Measurements from ENCODE around the gene LGALS9. TPM values are rescaled to one million over a fixed set of nuclear protein-coding genes. Genes with fewer than 3 reads are reported as not detected.

Gene LGALS9
- polyA plus RNA-seq, 1 donor from 2014 or later = not detected

DNA sequence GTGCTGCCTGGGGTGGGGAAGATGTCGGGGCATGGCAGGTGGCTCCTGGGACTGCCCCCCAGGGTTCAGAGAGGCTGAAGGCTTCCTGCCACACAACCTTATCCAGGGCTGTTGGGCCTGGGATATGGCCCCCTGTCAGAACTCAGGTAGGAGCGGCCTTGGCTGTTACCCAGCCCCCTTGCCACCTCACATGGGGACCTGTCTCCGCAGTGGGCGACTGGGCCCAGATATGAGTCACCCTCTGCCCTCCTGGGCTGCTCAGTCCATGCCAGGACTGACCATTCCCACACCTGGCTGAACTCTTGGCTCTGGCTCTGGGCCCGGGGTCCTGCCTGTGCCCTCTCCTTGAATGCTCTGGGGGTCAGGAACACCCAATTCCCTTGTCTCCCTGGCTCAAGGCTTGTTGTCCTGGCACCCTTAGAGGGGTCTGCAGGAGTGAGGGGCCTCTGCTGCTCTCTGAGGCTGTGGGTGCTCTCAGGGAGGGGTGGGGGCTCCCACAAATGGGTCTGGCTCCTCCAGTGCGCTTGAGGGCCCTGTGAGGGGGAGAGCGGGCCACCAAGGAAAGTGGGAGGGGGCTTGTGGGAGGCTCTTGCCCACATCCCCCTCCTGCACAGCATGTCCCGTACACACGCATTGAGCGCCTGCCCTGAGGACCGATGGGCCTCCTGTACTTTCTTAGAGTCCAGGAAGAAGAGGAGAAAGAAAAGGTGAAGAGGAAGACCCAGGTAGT, 36.0 kb downstream of the LGALS9 start:
- Histone ChIP-seq H2AFZ (ENCODE audit: low read depth, low read length) (no peak overlapping the region), H3F3A (ENCODE audit: insufficient read depth, low read length, poor library complexity, severe bottlenecking) (no peaks in the 10 kb centered on the region), H4K20me1 (ENCODE audit: insufficient read depth) (no peaks in the 10 kb centered on the region), H3K4me2 (ENCODE audit: low read length) (no peak overlapping the region), H3K9ac (ENCODE audit: low read length) (no peak overlapping the region), H3K79me2 (replicated peaks; ENCODE audit: insufficient read depth, low read length) (no peaks in the 10 kb centered on the region), H3K36me3 (ENCODE audit: insufficient read depth, low read length) (no peaks in the 10 kb centered on the region), H3K9me3 (ENCODE audit: low read length) (no peaks in the 10 kb centered on the region), H3K4me3 (ENCODE audit: low read length) (no peak overlapping the region), H3K27ac (ENCODE audit: low read length) (no peak overlapping the region), H3K9me2 (ENCODE audit: insufficient read depth, low read length) (no peaks in the 10 kb centered on the region), H3K27me3 (ENCODE audit: insufficient read depth, low read depth, low read length) (no peaks in the 10 kb centered on the region)
- TF ChIP-seq MXI1 (conservative IDR thresholded peaks at IDR 0.05; ENCODE audit: poor library complexity, severe bottlenecking) (no peak), EP300 (conservative IDR thresholded peaks at IDR 0.05; ENCODE audit: poor library complexity, severe bottlenecking) (no peak), RAD21 (conservative IDR thresholded peaks at IDR 0.05) (no peak), POLR2AphosphoS5 (IDR thresholded peaks at IDR 0.05) (no peak), TAF1 (IDR thresholded peaks at IDR 0.05; ENCODE audit: low read depth) (no peak), SMC3 (conservative IDR thresholded peaks at IDR 0.05; ENCODE audit: poor library complexity) (no peak)
- TF ChIP-seq, protein P1, sequence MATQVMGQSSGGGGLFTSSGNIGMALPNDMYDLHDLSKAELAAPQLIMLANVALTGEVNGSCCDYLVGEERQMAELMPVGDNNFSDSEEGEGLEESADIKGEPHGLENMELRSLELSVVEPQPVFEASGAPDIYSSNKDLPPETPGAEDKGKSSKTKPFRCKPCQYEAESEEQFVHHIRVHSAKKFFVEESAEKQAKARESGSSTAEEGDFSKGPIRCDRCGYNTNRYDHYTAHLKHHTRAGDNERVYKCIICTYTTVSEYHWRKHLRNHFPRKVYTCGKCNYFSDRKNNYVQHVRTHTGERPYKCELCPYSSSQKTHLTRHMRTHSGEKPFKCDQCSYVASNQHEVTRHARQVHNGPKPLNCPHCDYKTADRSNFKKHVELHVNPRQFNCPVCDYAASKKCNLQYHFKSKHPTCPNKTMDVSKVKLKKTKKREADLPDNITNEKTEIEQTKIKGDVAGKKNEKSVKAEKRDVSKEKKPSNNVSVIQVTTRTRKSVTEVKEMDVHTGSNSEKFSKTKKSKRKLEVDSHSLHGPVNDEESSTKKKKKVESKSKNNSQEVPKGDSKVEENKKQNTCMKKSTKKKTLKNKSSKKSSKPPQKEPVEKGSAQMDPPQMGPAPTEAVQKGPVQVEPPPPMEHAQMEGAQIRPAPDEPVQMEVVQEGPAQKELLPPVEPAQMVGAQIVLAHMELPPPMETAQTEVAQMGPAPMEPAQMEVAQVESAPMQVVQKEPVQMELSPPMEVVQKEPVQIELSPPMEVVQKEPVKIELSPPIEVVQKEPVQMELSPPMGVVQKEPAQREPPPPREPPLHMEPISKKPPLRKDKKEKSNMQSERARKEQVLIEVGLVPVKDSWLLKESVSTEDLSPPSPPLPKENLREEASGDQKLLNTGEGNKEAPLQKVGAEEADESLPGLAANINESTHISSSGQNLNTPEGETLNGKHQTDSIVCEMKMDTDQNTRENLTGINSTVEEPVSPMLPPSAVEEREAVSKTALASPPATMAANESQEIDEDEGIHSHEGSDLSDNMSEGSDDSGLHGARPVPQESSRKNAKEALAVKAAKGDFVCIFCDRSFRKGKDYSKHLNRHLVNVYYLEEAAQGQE (IDR thresholded peaks at IDR 0.05; ENCODE audit: borderline replicate concordance) = no peak

DNA sequence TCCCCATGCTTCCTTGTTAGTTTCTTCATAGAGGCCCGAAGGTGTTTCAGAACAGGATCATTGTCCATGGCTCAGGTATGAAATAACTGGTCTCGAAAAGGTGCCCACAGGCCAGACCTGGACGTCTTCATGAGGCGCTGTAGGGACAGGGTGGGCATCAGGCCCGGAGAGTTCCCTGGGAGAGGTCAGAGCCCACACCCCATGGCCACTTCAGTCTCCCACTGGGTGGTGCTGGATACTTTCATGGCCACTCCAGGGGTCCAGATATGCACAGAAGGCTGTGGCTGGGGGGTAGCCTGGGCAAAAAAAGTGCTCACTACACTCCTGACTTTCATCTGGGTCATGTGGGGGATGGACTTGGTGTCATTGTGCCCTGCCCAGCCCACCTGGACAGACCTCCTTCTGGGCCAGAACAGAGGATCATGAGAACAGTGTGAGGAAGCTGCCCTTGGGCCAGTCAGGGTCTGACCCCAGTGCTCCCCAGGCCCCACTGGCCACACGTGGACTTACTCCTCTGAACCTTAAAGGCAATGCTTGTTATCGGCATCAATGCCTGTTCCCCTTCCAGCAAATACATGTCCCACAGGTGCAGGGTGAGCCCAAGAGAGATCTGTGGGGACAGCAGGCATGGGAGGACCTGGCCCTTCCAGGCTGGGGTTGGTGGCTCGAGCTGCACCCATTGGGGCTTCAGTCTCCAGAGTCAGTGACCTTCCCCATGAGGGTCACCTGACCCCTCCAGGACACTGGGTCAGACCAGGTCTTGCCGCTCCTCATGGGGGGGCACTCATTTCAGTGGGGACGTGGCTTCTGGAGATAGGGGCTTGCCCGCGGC, 36.9 kb downstream of the LGALS9 start:
- Histone ChIP-seq H3F3A (ENCODE audit: insufficient read depth, low read length, poor library complexity, severe bottlenecking) (no peaks in the 10 kb centered on the region), H4K20me1 (ENCODE audit: insufficient read depth) (no peaks in the 10 kb centered on the region), H3K4me2 (ENCODE audit: low read length) (no peak overlapping the region), H3K27me3 (ENCODE audit: insufficient read depth, low read depth, low read length) (no peaks in the 10 kb centered on the region), H3K9ac (ENCODE audit: low read length) (no peak overlapping the region), H3K79me2 (replicated peaks; ENCODE audit: insufficient read depth, low read length) (no peaks in the 10 kb centered on the region), H2AFZ (ENCODE audit: low read depth, low read length) (no peak overlapping the region), H3K4me3 (ENCODE audit: low read length) (no peak overlapping the region), H3K36me3 (ENCODE audit: insufficient read depth, low read length) (no peaks in the 10 kb centered on the region), H3K9me3 (ENCODE audit: low read length) (no peaks in the 10 kb centered on the region), H3K27ac (ENCODE audit: low read length) (no peak overlapping the region), H3K9me2 (ENCODE audit: insufficient read depth, low read length) (no peaks in the 10 kb centered on the region)
- no peak for TF ChIP-seq EP300 (conservative IDR thresholded peaks at IDR 0.05; ENCODE audit: poor library complexity, severe bottlenecking)

DNA sequence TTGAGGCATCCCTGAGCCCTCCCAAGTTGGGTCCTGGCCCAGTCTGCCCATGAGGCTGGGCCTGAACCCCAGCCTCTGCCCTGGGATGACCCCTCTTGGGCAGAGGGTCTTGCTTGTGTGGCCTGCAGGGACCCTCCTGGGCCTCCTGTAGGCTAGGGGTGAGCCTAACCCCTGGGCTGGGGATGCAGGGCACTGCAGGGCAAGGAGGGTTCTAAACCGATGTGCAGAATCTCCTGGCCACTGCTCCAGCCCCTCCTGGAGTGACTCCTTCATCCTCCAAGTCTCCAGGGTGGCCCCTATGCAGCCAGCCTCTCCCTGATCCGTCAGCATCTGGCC, 37.5 kb downstream of the LGALS9 start:
- no peak overlapping the region for H3K27ac ChIP-seq (ENCODE audit: low read length)
- no peaks in the 10 kb centered on the region for H3K9me2 ChIP-seq (ENCODE audit: insufficient read depth, low read length)
- H4K20me1 ChIP-seq (ENCODE audit: insufficient read depth) = no peaks in the 10 kb centered on the region

More for the DNA sequence above, 37.5 kb downstream of the LGALS9 start:
- Histone ChIP-seq H2AFZ (ENCODE audit: low read depth, low read length) (no peak overlapping the region), H3K4me2 (ENCODE audit: low read length) (no peak overlapping the region), H3K36me3 (ENCODE audit: insufficient read depth, low read length) (no peaks in the 10 kb centered on the region), H3K9me3 (ENCODE audit: low read length) (no peaks in the 10 kb centered on the region), H3F3A (ENCODE audit: insufficient read depth, low read length, poor library complexity, severe bottlenecking) (no peaks in the 10 kb centered on the region), H3K9ac (ENCODE audit: low read length) (no peak overlapping the region), H3K27me3 (ENCODE audit: insufficient read depth, low read depth, low read length) (no peaks in the 10 kb centered on the region), H3K4me3 (ENCODE audit: low read length) (no peak overlapping the region), H3K79me2 (replicated peaks; ENCODE audit: insufficient read depth, low read length) (no peaks in the 10 kb centered on the region)
- TF ChIP-seq RAD21 (conservative IDR thresholded peaks at IDR 0.05) = no peak
- no peak for TF ChIP-seq SMC3 (conservative IDR thresholded peaks at IDR 0.05; ENCODE audit: poor library complexity)
- no peak for TF ChIP-seq MXI1 (conservative IDR thresholded peaks at IDR 0.05; ENCODE audit: poor library complexity, severe bottlenecking)
- no peak for TF ChIP-seq EZH2 (IDR thresholded peaks at IDR 0.05; ENCODE audit: borderline replicate concordance, insufficient read depth, low read length, poor library complexity, severe bottlenecking)
- no peak for TF ChIP-seq TAF1 (IDR thresholded peaks at IDR 0.05; ENCODE audit: low read depth)
- TF ChIP-seq, protein P1 (IDR thresholded peaks at IDR 0.05; ENCODE audit: borderline replicate concordance) = no peak
- no peak for TF ChIP-seq EP300 (conservative IDR thresholded peaks at IDR 0.05; ENCODE audit: poor library complexity, severe bottlenecking)

Data from neural cell (in vitro differentiated cells).